ENCODE data around the gene PIGR.

DNA sequence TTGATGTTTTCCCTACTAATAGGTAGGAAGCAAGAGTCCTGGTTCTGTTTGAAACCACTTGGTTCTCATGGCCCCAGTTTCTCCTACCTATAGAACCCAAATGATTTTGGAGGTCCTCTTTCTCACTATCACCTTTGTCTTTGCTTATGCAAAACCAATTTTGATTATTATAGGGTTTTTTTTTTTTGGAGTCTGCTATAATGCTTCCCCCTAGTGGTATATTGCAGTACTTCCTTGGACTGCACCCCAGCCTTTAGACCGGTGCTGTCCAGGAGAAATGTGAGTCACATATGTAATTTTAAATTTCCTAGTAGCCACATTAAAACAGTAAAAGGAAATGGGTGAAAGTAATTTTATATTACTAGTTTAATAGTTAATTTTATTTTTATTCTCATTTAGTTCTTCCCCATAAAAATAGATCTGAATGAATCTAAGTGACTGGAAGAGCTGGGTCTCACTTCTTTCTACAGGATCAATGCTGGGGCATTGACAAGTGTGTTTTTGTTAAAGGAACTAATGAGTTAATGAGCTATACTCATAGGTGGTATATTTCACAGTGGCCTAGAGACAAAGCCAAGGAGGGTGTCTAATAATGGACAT is 35.1 kb downstream of the PIGR start:
- TF ChIP-seq NFE2L2 (IDR thresholded peaks at IDR 0.05; ENCODE audit: low read depth, low read length), result no peak
- TF ChIP-seq, protein P1, sequence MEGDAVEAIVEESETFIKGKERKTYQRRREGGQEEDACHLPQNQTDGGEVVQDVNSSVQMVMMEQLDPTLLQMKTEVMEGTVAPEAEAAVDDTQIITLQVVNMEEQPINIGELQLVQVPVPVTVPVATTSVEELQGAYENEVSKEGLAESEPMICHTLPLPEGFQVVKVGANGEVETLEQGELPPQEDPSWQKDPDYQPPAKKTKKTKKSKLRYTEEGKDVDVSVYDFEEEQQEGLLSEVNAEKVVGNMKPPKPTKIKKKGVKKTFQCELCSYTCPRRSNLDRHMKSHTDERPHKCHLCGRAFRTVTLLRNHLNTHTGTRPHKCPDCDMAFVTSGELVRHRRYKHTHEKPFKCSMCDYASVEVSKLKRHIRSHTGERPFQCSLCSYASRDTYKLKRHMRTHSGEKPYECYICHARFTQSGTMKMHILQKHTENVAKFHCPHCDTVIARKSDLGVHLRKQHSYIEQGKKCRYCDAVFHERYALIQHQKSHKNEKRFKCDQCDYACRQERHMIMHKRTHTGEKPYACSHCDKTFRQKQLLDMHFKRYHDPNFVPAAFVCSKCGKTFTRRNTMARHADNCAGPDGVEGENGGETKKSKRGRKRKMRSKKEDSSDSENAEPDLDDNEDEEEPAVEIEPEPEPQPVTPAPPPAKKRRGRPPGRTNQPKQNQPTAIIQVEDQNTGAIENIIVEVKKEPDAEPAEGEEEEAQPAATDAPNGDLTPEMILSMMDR (conservative IDR thresholded peaks at IDR 0.05; ENCODE audit: low read depth, low read length), result peak; percentile 90
- TF ChIP-seq POLR2A (IDR thresholded peaks at IDR 0.05; ENCODE audit: low read depth, low read length), result no peak
- no peak for TF ChIP-seq USF2 (IDR thresholded peaks at IDR 0.05; ENCODE audit: low read depth, low read length)
- no peak for TF ChIP-seq MAFK (IDR thresholded peaks at IDR 0.05; ENCODE audit: low read depth, low read length)
- TF ChIP-seq, protein P2, sequence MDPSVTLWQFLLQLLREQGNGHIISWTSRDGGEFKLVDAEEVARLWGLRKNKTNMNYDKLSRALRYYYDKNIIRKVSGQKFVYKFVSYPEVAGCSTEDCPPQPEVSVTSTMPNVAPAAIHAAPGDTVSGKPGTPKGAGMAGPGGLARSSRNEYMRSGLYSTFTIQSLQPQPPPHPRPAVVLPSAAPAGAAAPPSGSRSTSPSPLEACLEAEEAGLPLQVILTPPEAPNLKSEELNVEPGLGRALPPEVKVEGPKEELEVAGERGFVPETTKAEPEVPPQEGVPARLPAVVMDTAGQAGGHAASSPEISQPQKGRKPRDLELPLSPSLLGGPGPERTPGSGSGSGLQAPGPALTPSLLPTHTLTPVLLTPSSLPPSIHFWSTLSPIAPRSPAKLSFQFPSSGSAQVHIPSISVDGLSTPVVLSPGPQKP (IDR thresholded peaks at IDR 0.05; ENCODE audit: borderline replicate concordance, low read depth, low read length), result no peak
- no peak for TF ChIP-seq CHD1 (IDR thresholded peaks at IDR 0.05; ENCODE audit: low read depth, low read length)
- TF ChIP-seq MAZ (IDR thresholded peaks at IDR 0.05; ENCODE audit: borderline replicate concordance, low read depth, low read length), result no peak
- TF ChIP-seq RAD21 (IDR thresholded peaks at IDR 0.05; ENCODE audit: low read length), result peak; percentile 77
- no peak for TF ChIP-seq CEBPB (IDR thresholded peaks at IDR 0.05; ENCODE audit: low read depth, low read length)
- TF ChIP-seq RCOR1 (IDR thresholded peaks at IDR 0.05; ENCODE audit: insufficient replicate concordance, low read length), result no peak

All from IMR-90 (cell line).